ENCODE data around the gene SLC22A15.

Gene SLC22A15

DNA sequence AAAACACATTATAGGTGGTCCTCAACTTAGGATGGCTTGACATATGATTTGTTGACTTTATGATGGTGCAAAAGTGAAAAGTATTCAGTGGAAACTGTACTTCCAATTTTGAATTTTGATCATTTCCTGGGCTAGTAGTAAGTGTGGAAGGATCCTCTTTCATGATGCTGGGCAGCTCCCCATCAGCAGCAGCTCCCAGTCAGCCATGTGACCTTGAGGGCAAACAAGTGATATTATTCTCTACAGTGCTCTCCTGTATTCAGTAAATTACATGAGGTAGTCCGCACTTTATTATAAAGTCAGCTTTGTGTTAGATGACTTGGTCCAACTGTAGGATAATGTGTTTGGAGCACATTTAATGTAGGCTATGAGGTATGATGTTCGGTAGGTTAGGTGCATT, 36.4 kb downstream of the SLC22A15 start:
- no peak overlapping the region for H3K4me3 ChIP-seq (ENCODE audit: low read depth, low read length)
- TF ChIP-seq CTCF (conservative IDR thresholded peaks at IDR 0.05; ENCODE audit: low read depth, low read length): no peak
- DNase-seq (ENCODE audit: low read depth): no peak

DNA sequence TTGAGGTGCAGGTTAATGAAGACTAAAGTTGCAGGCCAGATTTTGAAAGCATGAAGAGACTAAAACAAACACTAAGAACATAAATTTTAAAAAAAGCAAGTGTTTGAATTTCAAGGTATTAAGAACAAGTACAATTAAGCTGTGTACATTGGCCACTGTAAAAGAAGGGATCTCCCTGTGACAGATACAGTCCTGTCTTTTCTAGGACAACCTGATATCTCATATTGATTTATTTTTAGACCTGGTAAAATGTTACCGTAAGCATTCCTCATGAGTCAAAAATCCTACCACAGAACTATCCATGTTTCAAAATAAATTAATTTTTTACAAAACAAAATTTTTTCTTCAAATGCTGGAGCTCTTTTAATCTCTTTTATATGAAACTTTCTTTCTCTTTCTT, 39.4 kb downstream of the SLC22A15 start:
- TF ChIP-seq CTCF (conservative IDR thresholded peaks at IDR 0.05; ENCODE audit: low read depth, low read length): no peak

DNA sequence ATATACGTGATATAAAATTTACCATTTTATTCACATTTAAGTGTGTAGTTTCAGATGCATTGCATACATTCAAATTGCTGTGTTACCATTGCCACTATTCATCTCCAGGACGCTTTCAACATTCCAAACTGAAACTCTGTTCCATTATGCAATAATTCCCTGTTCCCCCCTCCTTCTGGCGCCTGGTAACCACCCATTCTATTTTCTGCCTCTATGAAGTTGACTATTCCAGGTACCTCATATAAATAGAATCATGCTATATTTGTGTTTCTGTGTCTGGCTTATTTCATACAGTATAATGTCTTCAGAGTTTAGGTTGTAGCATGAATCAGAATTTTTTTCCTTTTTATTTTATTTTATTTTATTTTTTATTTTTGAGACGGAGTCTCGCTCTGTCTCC, 41.7 kb downstream of the SLC22A15 start:
- no peak for DNase-seq (ENCODE audit: low read depth)
- H3K4me3 ChIP-seq (ENCODE audit: low read depth, low read length): no peak overlapping the region
- TF ChIP-seq CTCF (conservative IDR thresholded peaks at IDR 0.05; ENCODE audit: low read depth, low read length): no peak

More for the DNA sequence above, 39.4 kb downstream of the SLC22A15 start:
- H3K4me3 ChIP-seq (ENCODE audit: low read depth, low read length): no peak overlapping the region
- DNase-seq (ENCODE audit: low read depth): no peak

GRCh38 chr1:116019653-116020253, 43.4 kb downstream of the SLC22A15 start:
- DNase-seq (ENCODE audit: low read depth): no peak

DNA sequence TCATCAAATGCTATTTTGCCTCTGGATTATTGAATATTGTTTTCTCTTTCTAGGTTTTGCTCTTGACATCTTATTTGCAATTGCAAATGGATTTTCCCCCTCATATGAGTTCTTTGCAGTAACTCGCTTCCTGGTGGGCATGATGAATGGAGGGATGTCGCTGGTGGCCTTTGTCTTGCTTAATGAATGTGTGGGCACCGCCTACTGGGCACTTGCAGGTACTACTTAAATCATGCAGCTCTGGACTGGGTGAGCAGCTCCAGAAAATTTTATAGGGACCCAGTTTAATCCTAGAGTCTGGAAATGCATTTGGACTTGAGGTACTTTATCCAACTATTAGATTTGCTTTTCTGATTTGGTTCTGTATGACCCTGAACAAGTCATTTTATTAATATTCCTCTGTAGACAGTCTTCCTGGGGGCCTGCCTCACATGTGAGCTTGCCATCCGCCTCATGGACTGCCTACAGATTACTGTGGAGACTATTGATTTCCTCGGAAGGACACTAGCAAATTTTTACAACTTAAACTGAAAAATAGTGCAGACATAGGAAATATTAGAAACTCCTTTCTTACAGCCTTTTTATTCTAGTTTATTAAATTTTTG, 44.5 kb downstream of the SLC22A15 start:
- H3K4me3 ChIP-seq (ENCODE audit: low read depth, low read length): no peak overlapping the region
- peak; percentile 79 for TF ChIP-seq CTCF (conservative IDR thresholded peaks at IDR 0.05; ENCODE audit: low read depth, low read length)
- peak; percentile 80 for DNase-seq (ENCODE audit: low read depth)

More at GRCh38 chr1:116019653-116020253, 43.4 kb downstream of the SLC22A15 start:
- TF ChIP-seq CTCF (conservative IDR thresholded peaks at IDR 0.05; ENCODE audit: low read depth, low read length): no peak
- no peak overlapping the region for H3K4me3 ChIP-seq (ENCODE audit: low read depth, low read length)

DNA sequence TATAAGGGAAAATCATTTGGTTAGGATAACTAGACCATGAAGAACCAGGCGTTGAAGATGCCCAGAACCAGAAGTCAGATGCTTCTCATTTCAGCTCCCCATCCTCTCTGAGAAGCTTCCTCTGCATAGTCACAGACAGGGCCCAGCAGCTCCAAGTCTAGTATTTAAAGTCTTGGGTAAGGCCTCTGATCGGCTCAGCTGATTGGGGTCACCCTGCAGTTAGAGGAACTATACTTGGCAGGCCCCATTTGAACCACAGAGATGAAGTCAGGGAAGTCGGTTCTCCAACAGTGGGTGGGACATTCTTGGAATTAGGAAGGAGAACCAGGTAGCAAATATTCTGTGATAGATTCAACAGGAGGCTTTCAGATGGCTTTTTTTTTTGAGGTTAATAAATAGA, 48.3 kb downstream of the SLC22A15 start:
- no peak for TF ChIP-seq CTCF (conservative IDR thresholded peaks at IDR 0.05; ENCODE audit: low read depth, low read length)
- H3K4me3 ChIP-seq (ENCODE audit: low read depth, low read length): no peak overlapping the region
- no peak for DNase-seq (ENCODE audit: low read depth)

GRCh38 chr1:116026631-116027030, 50.3 kb downstream of the SLC22A15 start:
- H3K4me3 ChIP-seq (ENCODE audit: low read depth, low read length): no peak overlapping the region
- DNase-seq (ENCODE audit: low read depth): no peak
- TF ChIP-seq CTCF (conservative IDR thresholded peaks at IDR 0.05; ENCODE audit: low read depth, low read length): no peak

Data from choroid plexus epithelial cell (primary cell).